ENCODE measurements around the gene RASAL1. TPM values are rescaled to one million over a fixed set of nuclear protein-coding genes. Genes with fewer than 3 reads are reported as not detected.

The RASAL1 gene
- total and polyA plus RNA-seq, 2 experiments from 2014 or later: 2.7 to 8.2 TPM

- ATAC-seq (peak; percentile 96), DNase-seq (ENCODE audit: low spot score) (peak; percentile 78)
- Histone ChIP-seq H3K27me3 (ENCODE audit: insufficient read depth) (no peaks in the 10 kb centered on the region), H3K4me3 (no peak overlapping the region), H3F3A (replicated peaks; ENCODE audit: low read depth) (peaks cover 3% of the 10 kb centered on the region; the same call in 1 of the 2 replicates), H3K27ac (ENCODE audit: low read depth) (peak overlapping the region; percentile 59; the same call in 1 of the 2 replicates), H3K4me1 (ENCODE audit: insufficient read depth) (no peaks in the 10 kb centered on the region), H3K4me2 (no peak overlapping the region), H3K79me2 (replicated peaks; ENCODE audit: insufficient read depth) (no peaks in the 10 kb centered on the region; the same call in 1 of the 2 replicates), H3K36me3 (ENCODE audit: insufficient read depth) (peaks cover 64% of the 10 kb centered on the region), H2AFZ (no peak overlapping the region), H3K9me2 (ENCODE audit: insufficient read depth) (no peaks in the 10 kb centered on the region), H4K20me1 (replicated peaks; ENCODE audit: insufficient read depth) (peaks cover 9% of the 10 kb centered on the region; the same call in 1 of the 2 replicates)
- H3K27ac Mint-ChIP-seq: peak overlapping the region; percentile 90; the same call in 1 of the 2 replicates
- H3K9me3 Mint-ChIP-seq: no peaks in the 10 kb centered on the region
- peaks cover 91% of the 10 kb centered on the region for H3K36me3 Mint-ChIP-seq (ENCODE audit: low read depth)
- H3K4me1 Mint-ChIP-seq: no peaks in the 10 kb centered on the region
- peak; percentile 94 to 96 for TF ChIP-seq CTCF (conservative IDR thresholded peaks at IDR 0.05; ENCODE audit: low read depth in 2 of 2)
- no peak for TF ChIP-seq NANOG (IDR thresholded peaks at IDR 0.05; ENCODE audit: borderline replicate concordance)
- TF ChIP-seq ETS1 (IDR thresholded peaks at IDR 0.05): no peak
- peaks cover 14% of the 10 kb centered on the region for H3K27me3 Mint-ChIP-seq (ENCODE audit: insufficient read depth, low read depth, poor library complexity)
- no peak overlapping the region for H3K4me3 Mint-ChIP-seq
These were observed 39.2 kb upstream of the RASAL1 start for GRCh38 chr12:113174461-113175384.

GRCh38 chr12:113173081-113173698, 37.6 kb upstream of the RASAL1 start:
- Mint-ChIP-seq H3K27me3 (ENCODE audit: insufficient read depth, low read depth, poor library complexity) (peaks cover 16% of the 10 kb centered on the region), H3K4me3 (no peak overlapping the region), H3K36me3 (ENCODE audit: low read depth) (peaks cover 88% of the 10 kb centered on the region), H3K4me1 (no peaks in the 10 kb centered on the region), H3K9me3 (no peaks in the 10 kb centered on the region), H3K27ac (no peak overlapping the region)
- no peak for ATAC-seq
- Histone ChIP-seq H3K27me3 (ENCODE audit: insufficient read depth) (no peaks in the 10 kb centered on the region), H3K4me1 (ENCODE audit: insufficient read depth) (no peaks in the 10 kb centered on the region), H3K36me3 (ENCODE audit: insufficient read depth) (peaks cover 62% of the 10 kb centered on the region), H4K20me1 (replicated peaks; ENCODE audit: insufficient read depth) (peaks cover 9% of the 10 kb centered on the region; the same call in 1 of the 2 replicates), H3K4me2 (no peak overlapping the region), H3K9me2 (ENCODE audit: insufficient read depth) (no peaks in the 10 kb centered on the region), H3K27ac (ENCODE audit: low read depth) (no peak overlapping the region), H2AFZ (no peak overlapping the region), H3F3A (replicated peaks; ENCODE audit: low read depth) (peaks cover 3% of the 10 kb centered on the region; the same call in 1 of the 2 replicates), H3K79me2 (replicated peaks; ENCODE audit: insufficient read depth) (no peaks in the 10 kb centered on the region; the same call in 1 of the 2 replicates), H3K4me3 (no peak overlapping the region)
- no peak for DNase-seq (ENCODE audit: low spot score)
- TF ChIP-seq CTCF (conservative IDR thresholded peaks at IDR 0.05; ENCODE audit: low read depth in 2 of 2): no peak
- no peak for TF ChIP-seq ETS1 (IDR thresholded peaks at IDR 0.05)
- TF ChIP-seq ZNF462 (CRISPR knock-in tag; IDR thresholded peaks at IDR 0.05): no peak

All from GM23338 (cell line).